SK-N-SH treated with all-trans-retinoic acid at 6 μM for 48 hours (cell line): ENCODE measurements around the gene ZSCAN18.

Experiments used
- ATAC-seq: fragments of 200-7000 bp; cut with Tn5 transposase; 3 replicates; pipeline ENCODE4 v1.9.1; 2020; ENCODE audit warnings: mild to moderate bottlenecking, moderate library complexity
- ARNTL ChIP-seq: fragments of 450-650 bp; formaldehyde crosslinking; IDR thresholded peaks from 2 replicates; pipeline ENCODE4 v1.5.0; 2020; ENCODE audit warnings: low read depth, mild to moderate bottlenecking, moderate library complexity, borderline replicate concordance
- BACH2 ChIP-seq: fragments of 250-450 bp; sonication (Bioruptor Pico); IDR thresholded peaks from 2 replicates; pipeline ENCODE4 v1.9.0; 2021; ENCODE audit warnings: mild to moderate bottlenecking, borderline replicate concordance
- CREB5 ChIP-seq: fragments of 250-450 bp; sonication (Bioruptor Pico); IDR thresholded peaks from 2 replicates; pipeline ENCODE4 v1.5.1; 2020; ENCODE audit warnings: low read depth, mild to moderate bottlenecking, moderate library complexity
- CSDC2 ChIP-seq: fragments of 250-450 bp; sonication (Bioruptor Pico); IDR thresholded peaks from 2 replicates; pipeline ENCODE4 v1.5.0; 2020; ENCODE audit warnings: mild to moderate bottlenecking, moderate library complexity
- ESRRG ChIP-seq: fragments of 250-450 bp; sonication (Bioruptor Pico); IDR thresholded peaks from 2 replicates; pipeline ENCODE4 v1.6.1; 2021; ENCODE audit warnings: mild to moderate bottlenecking
- GLIS3 ChIP-seq: fragments of 250-450 bp; sonication (Bioruptor Pico); IDR thresholded peaks from 2 replicates; pipeline ENCODE4 v1.5.0; 2020; ENCODE audit warnings: mild to moderate bottlenecking, moderate library complexity
- ISL1 ChIP-seq: fragments of 250-450 bp; sonication (Bioruptor Pico); IDR thresholded peaks from 2 replicates; pipeline ENCODE4 v2.1.2; 2022; ENCODE audit warnings: mild to moderate bottlenecking, moderate library complexity
- OSR1 ChIP-seq: fragments of 250-450 bp; sonication (Bioruptor Pico); IDR thresholded peaks from 2 replicates; pipeline ENCODE4 v1.8.0; 2022; ENCODE audit warnings: moderate library complexity, mild to moderate bottlenecking, inconsistent platforms
- POU6F1 ChIP-seq: fragments of 250-450 bp; sonication (Bioruptor Pico); IDR thresholded peaks from 2 replicates; pipeline ENCODE4 v1.8.0; 2021; ENCODE audit warnings: low read depth, mild to moderate bottlenecking, moderate library complexity, borderline replicate concordance
- PPARA ChIP-seq: fragments of 250-450 bp; sonication (Bioruptor Pico); IDR thresholded peaks from 2 replicates; pipeline ENCODE4 v1.5.0; 2020; ENCODE audit warnings: mild to moderate bottlenecking, borderline replicate concordance
- RARB ChIP-seq: fragments of 250-450 bp; sonication (Bioruptor Pico); IDR thresholded peaks from 2 replicates; pipeline ENCODE4 v1.8.0; 2021; ENCODE audit warnings: mild to moderate bottlenecking, moderate library complexity
- SNAI2 ChIP-seq: fragments of 250-450 bp; sonication (Bioruptor Pico); IDR thresholded peaks from 2 replicates; pipeline ENCODE4 v1.5.0; 2020; ENCODE audit warnings: mild to moderate bottlenecking, moderate library complexity
- TCF4 ChIP-seq: fragments of 250-450 bp; sonication (Bioruptor Pico); IDR thresholded peaks from 2 replicates; pipeline ENCODE4 v1.8.0; 2021; ENCODE audit warnings: mild to moderate bottlenecking, moderate library complexity, borderline replicate concordance
- TOX ChIP-seq: fragments of 250-450 bp; sonication (Bioruptor Pico); IDR thresholded peaks from 2 replicates; pipeline ENCODE4 v1.8.0; 2021; ENCODE audit warnings: mild to moderate bottlenecking, moderate library complexity, borderline replicate concordance
- ZC3H10 ChIP-seq: fragments of 250-450 bp; sonication (Bioruptor Pico); IDR thresholded peaks from 2 replicates; pipeline ENCODE4 v1.5.1; 2021; ENCODE audit warnings: mild to moderate bottlenecking, moderate library complexity
- ZFP30 ChIP-seq: fragments of 450-650 bp; formaldehyde crosslinking; IDR thresholded peaks from 2 replicates; pipeline ENCODE4 v1.5.0; 2022; ENCODE audit warnings: mild to moderate bottlenecking, moderate library complexity
- ZNF565 ChIP-seq: fragments of 450-650 bp; formaldehyde crosslinking; conservative IDR thresholded peaks from 2 replicates; pipeline ENCODE4 v1.5.0; 2020; ENCODE audit warnings: low read depth, mild to moderate bottlenecking, moderate library complexity
- ZNF70 ChIP-seq: fragments of 450-650 bp; formaldehyde crosslinking; IDR thresholded peaks from 2 replicates; pipeline ENCODE4 v1.5.0; 2020; ENCODE audit warnings: mild to moderate bottlenecking, moderate library complexity
- ZNF8 ChIP-seq: fragments of 450-650 bp; formaldehyde crosslinking; IDR thresholded peaks from 2 replicates; pipeline ENCODE4 v1.5.0; 2020; ENCODE audit warnings: mild to moderate bottlenecking, moderate library complexity
- TF ChIP-seq, protein P1 (sequence below): fragments of 250-450 bp; sonication (Bioruptor Pico); IDR thresholded peaks from 2 replicates; pipeline ENCODE4 v1.5.1; 2021; ENCODE audit warnings: mild to moderate bottlenecking, moderate library complexity
- TF ChIP-seq, protein P2 (sequence below): fragments of 250-450 bp; sonication (Bioruptor Pico); IDR thresholded peaks from 2 replicates; pipeline ENCODE4 v1.8.0; 2020; ENCODE audit warnings: mild to moderate bottlenecking, moderate library complexity, borderline replicate concordance

The ZSCAN18 gene

GRCh38 chr19:58079792-58080191 lies 18.2 kb downstream of the ZSCAN18 start:
- TF ChIP-seq, protein P1, sequence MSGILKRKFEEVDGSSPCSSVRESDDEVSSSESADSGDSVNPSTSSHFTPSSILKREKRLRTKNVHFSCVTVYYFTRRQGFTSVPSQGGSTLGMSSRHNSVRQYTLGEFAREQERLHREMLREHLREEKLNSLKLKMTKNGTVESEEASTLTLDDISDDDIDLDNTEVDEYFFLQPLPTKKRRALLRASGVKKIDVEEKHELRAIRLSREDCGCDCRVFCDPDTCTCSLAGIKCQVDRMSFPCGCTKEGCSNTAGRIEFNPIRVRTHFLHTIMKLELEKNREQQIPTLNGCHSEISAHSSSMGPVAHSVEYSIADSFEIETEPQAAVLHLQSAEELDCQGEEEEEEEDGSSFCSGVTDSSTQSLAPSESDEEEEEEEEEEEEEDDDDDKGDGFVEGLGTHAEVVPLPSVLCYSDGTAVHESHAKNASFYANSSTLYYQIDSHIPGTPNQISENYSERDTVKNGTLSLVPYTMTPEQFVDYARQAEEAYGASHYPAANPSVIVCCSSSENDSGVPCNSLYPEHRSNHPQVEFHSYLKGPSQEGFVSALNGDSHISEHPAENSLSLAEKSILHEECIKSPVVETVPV (CRISPR knock-in tag): no peak
- TF ChIP-seq POU6F1 (no peak), TOX (no peak), OSR1 (CRISPR knock-in tag) (no peak), ZFP30 (no peak), TCF4 (CRISPR knock-in tag) (no peak), PPARA (CRISPR knock-in tag) (no peak), ESRRG (CRISPR knock-in tag) (no peak), ARNTL (no peak), ZNF565 (no peak)
- TF ChIP-seq, protein P2, sequence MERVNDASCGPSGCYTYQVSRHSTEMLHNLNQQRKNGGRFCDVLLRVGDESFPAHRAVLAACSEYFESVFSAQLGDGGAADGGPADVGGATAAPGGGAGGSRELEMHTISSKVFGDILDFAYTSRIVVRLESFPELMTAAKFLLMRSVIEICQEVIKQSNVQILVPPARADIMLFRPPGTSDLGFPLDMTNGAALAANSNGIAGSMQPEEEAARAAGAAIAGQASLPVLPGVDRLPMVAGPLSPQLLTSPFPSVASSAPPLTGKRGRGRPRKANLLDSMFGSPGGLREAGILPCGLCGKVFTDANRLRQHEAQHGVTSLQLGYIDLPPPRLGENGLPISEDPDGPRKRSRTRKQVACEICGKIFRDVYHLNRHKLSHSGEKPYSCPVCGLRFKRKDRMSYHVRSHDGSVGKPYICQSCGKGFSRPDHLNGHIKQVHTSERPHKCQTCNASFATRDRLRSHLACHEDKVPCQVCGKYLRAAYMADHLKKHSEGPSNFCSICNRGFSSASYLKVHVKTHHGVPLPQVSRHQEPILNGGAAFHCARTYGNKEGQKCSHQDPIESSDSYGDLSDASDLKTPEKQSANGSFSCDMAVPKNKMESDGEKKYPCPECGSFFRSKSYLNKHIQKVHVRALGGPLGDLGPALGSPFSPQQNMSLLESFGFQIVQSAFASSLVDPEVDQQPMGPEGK: no peak
- ATAC-seq: no peak

DNA sequence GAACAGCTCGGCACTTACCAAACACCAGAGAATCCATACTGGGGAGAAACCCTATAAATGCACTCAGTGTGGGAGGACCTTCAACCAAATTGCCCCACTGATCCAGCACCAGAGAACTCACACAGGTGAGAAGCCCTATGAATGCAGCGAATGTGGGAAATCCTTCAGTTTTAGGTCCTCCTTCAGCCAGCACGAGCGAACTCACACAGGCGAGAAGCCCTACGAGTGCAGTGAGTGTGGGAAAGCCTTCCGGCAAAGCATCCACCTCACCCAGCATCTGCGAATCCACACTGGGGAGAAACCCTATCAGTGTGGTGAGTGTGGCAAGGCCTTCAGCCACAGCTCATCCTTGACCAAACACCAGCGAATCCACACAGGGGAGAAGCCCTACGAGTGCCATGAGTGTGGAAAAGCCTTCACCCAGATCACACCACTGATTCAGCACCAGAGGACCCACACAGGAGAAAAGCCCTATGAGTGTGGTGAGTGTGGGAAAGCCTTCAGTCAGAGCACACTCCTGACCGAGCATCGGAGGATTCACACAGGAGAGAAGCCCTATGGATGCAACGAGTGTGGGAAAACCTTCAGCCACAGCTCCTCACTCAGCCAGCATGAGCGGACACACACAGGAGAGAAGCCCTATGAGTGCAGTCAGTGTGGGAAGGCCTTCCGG lies 30.7 kb downstream of the ZSCAN18 start:
- TF ChIP-seq RARB (no peak), PPARA (CRISPR knock-in tag) (no peak), CREB5 (CRISPR knock-in tag) (no peak), GLIS3 (no peak), ISL1 (CRISPR knock-in tag) (no peak), TOX (no peak), SNAI2 (CRISPR knock-in tag) (no peak), ZC3H10 (CRISPR knock-in tag) (no peak), POU6F1 (no peak), CSDC2 (no peak), BACH2 (CRISPR knock-in tag) (no peak), ESRRG (CRISPR knock-in tag) (no peak), ARNTL (no peak), ZNF8 (CRISPR knock-in tag) (no peak), ZNF70 (CRISPR knock-in tag) (no peak), TCF4 (CRISPR knock-in tag) (no peak), ZFP30 (no peak), ZNF565 (no peak), OSR1 (CRISPR knock-in tag) (no peak)
- TF ChIP-seq, protein P1 (CRISPR knock-in tag): no peak
- TF ChIP-seq, all 23 proteins: peak for 0
- no peak for ATAC-seq

- no peak for TF ChIP-seq ESRRG (CRISPR knock-in tag)
- TF ChIP-seq ZNF565: no peak
- TF ChIP-seq ARNTL: no peak
- no peak for TF ChIP-seq POU6F1
- no peak for TF ChIP-seq BACH2 (CRISPR knock-in tag)
- TF ChIP-seq CREB5 (CRISPR knock-in tag): no peak
- no peak for TF ChIP-seq PPARA (CRISPR knock-in tag)
- TF ChIP-seq OSR1 (CRISPR knock-in tag): no peak
- no peak for TF ChIP-seq GLIS3
- TF ChIP-seq ZFP30: no peak
- TF ChIP-seq, protein P1 (CRISPR knock-in tag): no peak
Measured at GRCh38 chr19:58063712-58064111, 34.3 kb downstream of the ZSCAN18 start.

More at GRCh38 chr19:58063712-58064111, 34.3 kb downstream of the ZSCAN18 start:
- ATAC-seq: no peak
